Psoas muscle (tissue), 8 donors: Measurements from ENCODE around the gene LGR4. TPM values are rescaled to one million over a fixed set of nuclear protein-coding genes. Genes with fewer than 3 reads are reported as not detected.

Source experiments
- ATAC-seq, 4 donors: fragments of 200-7000 bp; cut with Tn5 transposase; one replicate each; pipeline ENCODE4 v1.9.1; 2020; ENCODE audit warnings: moderate library complexity in 3 of 4, mild to moderate bottlenecking in 2 of 4
- DNase-seq, 2 donors: peaks; one replicate each; pipeline ENCODE4 v3.0.0-alpha.2; 2020
- H3K27ac ChIP-seq: fragments of 200-600 bp; one replicate; pipeline ENCODE4 v1.8.0; 2022
- H3K27me3 ChIP-seq, 3 donors: fragments of 200-600 bp in 1 of 3; one replicate each; pipeline versions ENCODE4 v1.6.1 to v1.8.0; 2013 to 2022; ENCODE audit warnings: low read length in 2 of 3, mild to moderate bottlenecking in 2 of 3, moderate library complexity in 1 of 3; ENCODE audit not compliant: insufficient read depth in 3 of 3
- H3K36me3 ChIP-seq, 2 donors: fragments of 200-600 bp in 1 of 2; one replicate each; pipeline versions ENCODE4 v1.6.1 to v1.8.0; 2013 to 2022; ENCODE audit warnings: low read depth in 1 of 2, mild to moderate bottlenecking in 1 of 2, moderate library complexity in 1 of 2; ENCODE audit not compliant: insufficient read depth in 1 of 2
- H3K4me1 ChIP-seq: fragments of 200-600 bp; one replicate; pipeline ENCODE4 v1.8.0; 2022
- H3K4me3 ChIP-seq: fragments of 200-600 bp; one replicate; pipeline ENCODE4 v1.8.0; 2022; ENCODE audit warnings: mild to moderate bottlenecking
- H3K9me3 ChIP-seq: fragments of 200-600 bp; one replicate; pipeline ENCODE4 v1.8.0; 2022
- WGBS, 3 donors: extraction: QIAGEN DNeasy Blood & Tissue Kit; methylation state at CpG; one replicate each; pipeline versions ENCODE4 v1.1.6 to v1.1.7; 2013; 5-methylcytosine and 5-hydroxymethylcytosine counted together
- intact Hi-C, 2 donors: fragments of 100-400 bp; cut with DNase I; formaldehyde crosslinking; loops; one replicate each; pipeline versions ENCODE4 v1.11.0 to v1.14.2; 2022
- polyA plus RNA-seq, 3 donors: library from polyadenylated mRNA; stranded (reverse); fragments of 200-250 nt; gene quantifications; one replicate each; pipeline ENCODE4 v1.2.3, GENCODE V29; 2013
- total RNA-seq, 4 donors: library from RNA; stranded (reverse); fragmentation: NEBNext Ultra II Directional in 2 of 4; extraction: Animal tissue kit (Norgen Biotek cat#: 25700) in 2 of 4; gene quantifications; one replicate each; pipeline versions ENCODE4 v1.2.1 to v1.2.4, GENCODE V29; 2021 to 2023
- TF ChIP-seq, protein P1 (sequence below): fragments of 200-600 bp; IDR thresholded peaks from one replicate; pipeline ENCODE4 v1.8.0; 2022; ENCODE audit warnings: antibody characterized with exemption
- donor health status: healthy with polysubstance abuse.
- donor health status: DM: no; HTN: no; CAD: no; lungs with moderate emphysema.
- donor health status: Bipolar disorder and iron deficiency.
- donor health status: healthy.
- donor health status: DM: yes; HTN: yes; CAD: no.
- donor health status: DM: no; HTN: no; CAD: no.
- donor health status: DM: no; HTN: no; CAD: no.
- donor health status: DM: yes; HTN: yes; CAD: no.

Gene LGR4
- total and polyA plus RNA-seq, 7 donors = 3.9 to 15.2 (median 8.0) TPM

DNA sequence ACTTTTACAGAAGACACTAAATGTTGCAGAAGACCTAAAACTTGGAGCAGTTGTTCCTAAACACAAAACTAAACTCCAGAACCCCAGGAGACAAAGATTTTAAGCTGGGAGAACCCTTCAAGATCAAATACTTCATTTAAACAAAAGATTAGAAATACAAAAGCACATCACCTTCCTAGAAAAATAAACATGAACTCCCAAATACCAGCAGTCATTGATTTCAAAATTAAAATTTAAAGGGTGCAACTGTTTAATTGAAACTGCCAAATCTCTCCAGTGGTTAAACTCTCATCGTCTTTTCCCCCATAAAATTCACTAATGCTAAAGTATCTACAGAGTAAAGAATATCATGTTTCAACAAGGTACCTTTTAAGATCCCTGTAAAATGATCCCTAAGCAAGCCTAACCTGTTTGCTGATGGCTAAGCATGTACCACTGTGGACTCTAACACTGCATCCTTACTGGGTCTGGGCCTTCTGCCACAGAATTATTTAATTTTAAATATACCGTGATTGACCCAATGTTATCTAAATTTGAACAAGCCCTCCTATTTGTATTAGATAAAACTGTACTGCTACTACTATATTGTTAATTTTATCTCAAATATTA, 55.9 kb downstream of the LGR4 start:
- WGBS, 3 donors = 37 to 78% (median 46%) methylated on average over 2 of the region's 2 CpGs
- intact Hi-C loops = no loop called here

DNA sequence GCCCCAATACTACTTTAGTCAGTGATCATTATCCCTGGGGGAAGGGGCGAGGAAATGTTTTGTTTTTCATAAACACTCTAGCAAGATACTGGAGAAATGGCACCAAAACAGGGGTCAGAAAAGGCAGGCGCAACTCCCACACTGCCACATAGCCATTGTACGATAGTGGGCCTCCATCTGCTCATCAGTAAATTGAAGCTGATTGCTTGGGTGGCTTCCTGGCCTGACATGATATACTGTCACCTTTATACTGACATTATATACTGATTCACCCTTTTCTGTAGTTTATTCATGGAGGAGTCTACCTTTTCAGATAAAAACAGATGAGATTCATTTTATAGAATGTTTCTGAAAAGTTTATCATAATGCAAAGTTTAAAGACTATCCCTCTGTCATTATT, 57.9 kb downstream of the LGR4 start:
- H3K9me3 ChIP-seq = no peaks in the 10 kb centered on the region
- ATAC-seq (no peak), DNase-seq (no peak)
- H3K36me3 ChIP-seq = peaks cover 0 to 12% of the 10 kb centered on the region in 2 donors
- no peak overlapping the region for H3K27ac ChIP-seq
- H3K27me3 ChIP-seq = no peaks in the 10 kb centered on the region
- TF ChIP-seq, protein P1, sequence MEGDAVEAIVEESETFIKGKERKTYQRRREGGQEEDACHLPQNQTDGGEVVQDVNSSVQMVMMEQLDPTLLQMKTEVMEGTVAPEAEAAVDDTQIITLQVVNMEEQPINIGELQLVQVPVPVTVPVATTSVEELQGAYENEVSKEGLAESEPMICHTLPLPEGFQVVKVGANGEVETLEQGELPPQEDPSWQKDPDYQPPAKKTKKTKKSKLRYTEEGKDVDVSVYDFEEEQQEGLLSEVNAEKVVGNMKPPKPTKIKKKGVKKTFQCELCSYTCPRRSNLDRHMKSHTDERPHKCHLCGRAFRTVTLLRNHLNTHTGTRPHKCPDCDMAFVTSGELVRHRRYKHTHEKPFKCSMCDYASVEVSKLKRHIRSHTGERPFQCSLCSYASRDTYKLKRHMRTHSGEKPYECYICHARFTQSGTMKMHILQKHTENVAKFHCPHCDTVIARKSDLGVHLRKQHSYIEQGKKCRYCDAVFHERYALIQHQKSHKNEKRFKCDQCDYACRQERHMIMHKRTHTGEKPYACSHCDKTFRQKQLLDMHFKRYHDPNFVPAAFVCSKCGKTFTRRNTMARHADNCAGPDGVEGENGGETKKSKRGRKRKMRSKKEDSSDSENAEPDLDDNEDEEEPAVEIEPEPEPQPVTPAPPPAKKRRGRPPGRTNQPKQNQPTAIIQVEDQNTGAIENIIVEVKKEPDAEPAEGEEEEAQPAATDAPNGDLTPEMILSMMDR = no peak
- no peak overlapping the region for H3K4me3 ChIP-seq
- WGBS, 3 donors = 87 to 93% (median 88%) methylated on average over 3 of the region's 3 CpGs
- H3K4me1 ChIP-seq = peaks cover 21% of the 10 kb centered on the region
- intact Hi-C loops = no loop called here

More for the DNA sequence above, 55.9 kb downstream of the LGR4 start:
- H3K27me3 ChIP-seq = no peaks in the 10 kb centered on the region
- H3K4me1 ChIP-seq = peaks cover 42% of the 10 kb centered on the region
- TF ChIP-seq, protein P1 = no peak
- DNase-seq (no peak), ATAC-seq (no peak)
- no peak overlapping the region for H3K4me3 ChIP-seq
- no peaks in the 10 kb centered on the region for H3K36me3 ChIP-seq
- no peak overlapping the region for H3K27ac ChIP-seq
- no peaks in the 10 kb centered on the region for H3K9me3 ChIP-seq

DNA sequence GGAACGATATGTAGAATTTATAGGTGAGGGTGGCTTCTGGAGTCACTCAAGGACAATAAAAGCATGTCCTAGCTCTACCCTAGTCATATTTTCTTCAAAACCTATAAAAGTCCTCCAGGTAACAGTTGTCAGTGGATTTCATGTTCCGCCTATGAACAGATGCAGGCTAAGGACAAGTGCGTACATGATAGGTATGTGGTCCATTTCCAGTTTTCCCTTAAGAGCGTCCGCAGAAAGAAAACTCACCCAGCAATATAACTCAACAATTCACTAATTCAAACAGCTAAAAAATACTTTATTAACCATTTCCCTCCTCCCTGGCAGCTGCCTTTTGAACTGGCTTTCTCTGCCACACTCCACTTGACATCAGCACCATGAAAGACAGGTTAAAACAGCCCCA, 59.4 kb downstream of the LGR4 start:
- H3K36me3 ChIP-seq = peaks cover 0 to 12% of the 10 kb centered on the region in 2 donors
- TF ChIP-seq, protein P1 = no peak
- H3K27ac ChIP-seq = no peak overlapping the region
- no peaks in the 10 kb centered on the region for H3K9me3 ChIP-seq
- intact Hi-C loops = no loop called here
- peaks cover 16% of the 10 kb centered on the region for H3K4me1 ChIP-seq
- no peak overlapping the region for H3K4me3 ChIP-seq
- no peaks in the 10 kb centered on the region for H3K27me3 ChIP-seq
- 83 to 92% (median 84%) methylated on average over 5 of the region's 5 CpGs for WGBS, 3 donors
- DNase-seq (no peak), ATAC-seq (no peak)

DNA sequence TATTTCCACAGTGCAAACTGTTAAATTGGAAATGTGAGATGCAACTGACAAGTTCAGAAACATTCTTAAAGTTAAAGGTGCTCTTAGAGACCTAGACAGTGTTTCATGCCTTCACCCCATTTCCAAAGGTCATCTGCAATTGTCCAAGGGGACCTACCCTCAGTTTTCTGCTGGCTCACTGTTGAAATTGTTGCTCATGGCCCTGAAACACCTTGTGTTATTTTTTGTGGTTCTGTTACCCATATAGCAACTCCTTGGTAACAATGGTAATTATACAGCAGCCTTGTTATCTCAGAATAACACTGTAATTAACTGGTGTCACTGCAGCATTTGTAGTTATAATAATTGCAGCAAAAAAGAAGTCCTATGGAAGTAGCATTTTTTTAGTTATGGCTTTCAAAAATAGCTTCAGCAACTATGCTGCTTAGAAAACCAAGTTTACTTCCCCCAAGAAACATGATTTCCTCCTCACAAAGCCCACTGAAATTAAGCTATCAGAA, 60.3 kb downstream of the LGR4 start:
- no peak for ATAC-seq
- no peak overlapping the region for H3K4me3 ChIP-seq
- intact Hi-C loops = no loop called here
- TF ChIP-seq, protein P1 = no peak
- H3K27ac ChIP-seq = no peak overlapping the region
- H3K9me3 ChIP-seq = no peaks in the 10 kb centered on the region
- peaks cover 7% of the 10 kb centered on the region for H3K4me1 ChIP-seq
- DNase-seq = no peak
- no peaks in the 10 kb centered on the region for H3K27me3 ChIP-seq
- peaks cover 0 to 12% of the 10 kb centered on the region in 2 donors for H3K36me3 ChIP-seq

DNA sequence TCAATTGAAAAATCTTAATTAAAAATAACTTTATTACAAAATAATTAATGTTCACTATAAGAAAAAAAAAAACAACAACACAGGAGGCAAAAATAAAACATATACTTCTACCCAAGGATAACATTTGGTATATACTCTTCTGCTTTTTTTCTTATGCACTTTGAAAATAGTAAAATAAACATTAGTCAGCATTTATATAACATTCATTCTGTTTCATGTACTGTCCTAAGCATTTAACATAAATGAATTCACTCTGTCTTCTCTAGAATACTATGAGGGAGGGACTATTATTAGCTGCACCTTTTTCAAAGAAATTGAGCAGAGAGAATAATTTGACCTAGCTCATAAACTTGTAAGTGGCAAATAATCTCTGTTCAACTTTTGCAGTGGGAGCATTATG, 61.3 kb downstream of the LGR4 start:
- no peaks in the 10 kb centered on the region for H3K27me3 ChIP-seq
- DNase-seq = no peak
- H3K9me3 ChIP-seq = no peaks in the 10 kb centered on the region
- intact Hi-C loops = no loop called here
- TF ChIP-seq, protein P1 = no peak
- H3K4me3 ChIP-seq = no peak overlapping the region
- ATAC-seq = no peak
- no peaks in the 10 kb centered on the region for H3K4me1 ChIP-seq
- peaks cover 0 to 12% of the 10 kb centered on the region in 2 donors for H3K36me3 ChIP-seq
- H3K27ac ChIP-seq = no peak overlapping the region
